ENCODE data around the gene RIPK1. TPM values are rescaled to one million over a fixed set of nuclear protein-coding genes. Genes with fewer than 3 reads are reported as not detected.
A peak's percentile ranks its signal among the peaks of the same experiment; 100 is the strongest.

The RIPK1 gene
- polyA plus RNA-seq, 2 of the 4 experiments (the other 2 are of a cell fraction), result 10.6 to 14.3 TPM

GRCh38 chr6:3109761-3110160 is 41.5 kb downstream of the RIPK1 start (continued):
- TF ChIP-seq, protein P1, sequence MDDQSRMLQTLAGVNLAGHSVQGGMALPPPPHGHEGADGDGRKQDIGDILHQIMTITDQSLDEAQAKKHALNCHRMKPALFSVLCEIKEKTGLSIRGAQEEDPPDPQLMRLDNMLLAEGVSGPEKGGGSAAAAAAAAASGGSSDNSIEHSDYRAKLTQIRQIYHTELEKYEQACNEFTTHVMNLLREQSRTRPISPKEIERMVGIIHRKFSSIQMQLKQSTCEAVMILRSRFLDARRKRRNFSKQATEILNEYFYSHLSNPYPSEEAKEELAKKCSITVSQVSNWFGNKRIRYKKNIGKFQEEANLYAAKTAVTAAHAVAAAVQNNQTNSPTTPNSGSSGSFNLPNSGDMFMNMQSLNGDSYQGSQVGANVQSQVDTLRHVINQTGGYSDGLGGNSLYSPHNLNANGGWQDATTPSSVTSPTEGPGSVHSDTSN (IDR thresholded peaks at IDR 0.05), result no peak
- no peak for TF ChIP-seq ESRRA (IDR thresholded peaks at IDR 0.05; ENCODE audit: borderline replicate concordance, low read length)
- no peak for TF ChIP-seq MAX (IDR thresholded peaks at IDR 0.05)

DNA sequence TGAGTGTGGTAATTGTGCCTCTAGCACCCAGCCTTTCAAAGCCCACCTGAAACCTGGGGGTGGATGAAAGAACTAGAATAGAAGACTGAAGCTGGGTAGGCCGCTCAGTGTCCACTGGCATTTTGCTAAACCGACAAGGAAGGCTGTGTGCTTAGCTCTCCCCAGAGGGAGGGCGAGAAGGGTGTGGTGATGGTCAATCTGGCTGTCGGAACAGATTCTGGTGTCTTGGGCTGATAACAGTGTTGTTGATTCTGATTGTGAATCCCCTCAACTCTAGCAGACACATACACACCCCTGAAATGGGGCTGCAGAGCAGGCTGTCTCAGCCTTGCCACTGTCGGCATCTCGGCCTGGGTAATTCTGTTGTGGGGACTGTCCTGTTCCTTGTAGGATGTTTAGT is 46.1 kb downstream of the RIPK1 start:
- ChIA-PET CTCF (interaction anchor here (1.2 kb wide), 1 partner anchor 11 kb away, joined by 3 read pairs; no protein-coding TSS in a partner anchor), POLR2A (no interaction called here)
- no peak for DNase-seq (ENCODE audit: low read depth in 1 of 2, low spot score in 1 of 2)
- FAIRE-seq, result no peak
- Histone ChIP-seq H3K4me3 (no peak overlapping the region), H3K4me1 (peaks cover 6% of the 10 kb centered on the region; the same call in 2 of the 3 replicates), H3K27ac (no peak overlapping the region), H3K9me3 (no peaks in the 10 kb centered on the region), H3K4me2 (no peak overlapping the region)
- WGBS (ENCODE audit: missing lambda C conversion rate), result 96% methylated on average over 5 of the region's 6 CpGs
- TF ChIP-seq POLR2A (IDR thresholded peaks at IDR 0.05; ENCODE audit: low read length) (no peak), MAFK (IDR thresholded peaks at IDR 0.05; ENCODE audit: partially characterized antibody) (no peak), FOSB (CRISPR knock-in tag; IDR thresholded peaks at IDR 0.05) (no peak), EHF (CRISPR knock-in tag; IDR thresholded peaks at IDR 0.05) (no peak), ZFP36 (IDR thresholded peaks at IDR 0.05; ENCODE audit: borderline replicate concordance, partially characterized antibody) (no peak), MYC (IDR thresholded peaks at IDR 0.05; ENCODE audit: borderline replicate concordance, low read length) (no peak)
- TF ChIP-seq, protein P2, sequence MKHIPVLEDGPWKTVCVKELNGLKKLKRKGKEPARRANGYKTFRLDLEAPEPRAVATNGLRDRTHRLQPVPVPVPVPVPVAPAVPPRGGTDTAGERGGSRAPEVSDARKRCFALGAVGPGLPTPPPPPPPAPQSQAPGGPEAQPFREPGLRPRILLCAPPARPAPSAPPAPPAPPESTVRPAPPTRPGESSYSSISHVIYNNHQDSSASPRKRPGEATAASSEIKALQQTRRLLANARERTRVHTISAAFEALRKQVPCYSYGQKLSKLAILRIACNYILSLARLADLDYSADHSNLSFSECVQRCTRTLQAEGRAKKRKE (CRISPR knock-in tag; IDR thresholded peaks at IDR 0.05; ENCODE audit: low read depth), result no peak
- no peak for ATAC-seq

DNA sequence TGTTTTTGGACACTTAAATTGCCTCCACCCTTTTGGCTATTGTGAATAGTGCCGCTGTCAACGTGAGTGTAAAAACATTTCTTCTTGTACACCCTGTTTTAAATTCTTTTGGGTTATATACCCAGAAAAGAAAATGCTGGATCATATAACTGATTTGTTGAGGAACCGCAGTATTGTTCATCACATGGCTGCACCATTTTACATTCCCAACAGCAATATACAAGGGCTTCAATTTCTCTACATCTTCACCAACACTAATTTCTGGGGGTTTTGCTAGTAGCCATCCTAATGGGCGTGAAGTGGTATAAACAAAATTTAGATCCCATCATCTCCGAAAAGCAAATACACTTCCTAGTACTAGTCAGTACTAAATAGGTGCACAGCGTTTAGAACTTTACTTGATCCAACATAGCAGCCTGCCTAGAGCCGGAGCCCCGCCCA is 49.6 kb downstream of the RIPK1 start:
- Histone ChIP-seq H3K27ac (peak overlapping the region; percentile 95 to 96), H3K4me2 (peak overlapping the region; percentile 73), H3K9me3 (no peaks in the 10 kb centered on the region), H3K4me1 (peaks cover 9% of the 10 kb centered on the region; the same call in 2 of the 3 replicates), H3K4me3 (peak overlapping the region; percentile 71)
- WGBS (ENCODE audit: missing lambda C conversion rate), result 20% methylated on average over 8 of the region's 8 CpGs
- no peak for FAIRE-seq
- ATAC-seq, result peak; percentile 22 to 39; a peak in 5 of 6 replicates
- TF ChIP-seq CBX8 (IDR thresholded peaks at IDR 0.05) (no peak), MAZ (IDR thresholded peaks at IDR 0.05; ENCODE audit: borderline replicate concordance, low read depth, low read length) (no peak), EP300 (IDR thresholded peaks at IDR 0.05) (no peak), HES2 (IDR thresholded peaks at IDR 0.05) (no peak), PHF8 (IDR thresholded peaks at IDR 0.05; ENCODE audit: borderline replicate concordance, low read depth) (no peak), FOXS1 (CRISPR knock-in tag; IDR thresholded peaks at IDR 0.05) (no peak), KDM1A (IDR thresholded peaks at IDR 0.05; ENCODE audit: low read depth) (no peak), ESRRA (IDR thresholded peaks at IDR 0.05; ENCODE audit: borderline replicate concordance, low read length) (no peak), HOXB5 (CRISPR knock-in tag; IDR thresholded peaks at IDR 0.05) (no peak)
- ChIA-PET CTCF (no interaction called here), POLR2A (interaction anchor here (1.0 to 1.5 kb wide), 4 partner anchors 40 to 113 kb away, joined by 3 to 6 read pairs (median 4); partner anchors contain the start of gene TUBB2A)
- DNase-seq (ENCODE audit: low read depth in 1 of 2, low spot score in 1 of 2), result no peak

- ChIA-PET CTCF (no interaction called here), POLR2A (interaction anchor here (0.6 to 1.5 kb wide), 5 partner anchors 11 to 112 kb away, joined by 3 to 6 read pairs (median 4); partner anchors contain the start of gene TUBB2A)
- Histone ChIP-seq H3K27ac (peak within 1 kb of the TSS; percentile 95 to 96), H3K9me3 (no peaks in the 10 kb centered on the region), H3K4me3 (peak within 1 kb of the TSS; percentile 71), H3K4me2 (peak within 1 kb of the TSS; percentile 73), H3K4me1 (peaks cover 9% of the 10 kb centered on the region; the same call in 2 of the 3 replicates)
- 0% methylated on average over 2 of the region's 89 CpGs for WGBS (ENCODE audit: missing lambda C conversion rate)
- DNase-seq (ENCODE audit: low read depth in 1 of 2, low spot score in 1 of 2) (peak; percentile 88 to 91), ATAC-seq (peak; percentile 91 to 96), FAIRE-seq (no peak)
- TF ChIP-seq MYC (IDR thresholded peaks at IDR 0.05; ENCODE audit: borderline replicate concordance, low read length) (no peak), PHF8 (IDR thresholded peaks at IDR 0.05; ENCODE audit: borderline replicate concordance, low read depth) (peak; percentile 78; the same call in 1 of the 2 replicates), JUN (IDR thresholded peaks at IDR 0.05) (peak; percentile 56 to 58; a peak in 2 of 5 replicates), HOXB5 (CRISPR knock-in tag; IDR thresholded peaks at IDR 0.05) (no peak), MAFK (IDR thresholded peaks at IDR 0.05; ENCODE audit: partially characterized antibody) (no peak), RFX5 (IDR thresholded peaks at IDR 0.05) (no peak), BCL3 (IDR thresholded peaks at IDR 0.05) (peak; percentile 81; the same call in 1 of the 3 replicates), NFE2L2 (conservative IDR thresholded peaks at IDR 0.05; ENCODE audit: low read length) (no peak), FOSB (CRISPR knock-in tag; IDR thresholded peaks at IDR 0.05) (no peak), POLR2A (IDR thresholded peaks at IDR 0.05; ENCODE audit: low read length) (peak; percentile 81), RARB (CRISPR knock-in tag; IDR thresholded peaks at IDR 0.05) (no peak), EHF (CRISPR knock-in tag; IDR thresholded peaks at IDR 0.05) (no peak), MAX (IDR thresholded peaks at IDR 0.05) (peak; percentile 4)
Observed at GRCh38 chr6:3118353-3119039, 50.2 kb downstream of the RIPK1 start, which contains the start of gene BPHL. Gene BPHL, plus strand, starts transcription at chr6:3118711. Its CDS starts 30 bp downstream, at chr6:3118741.
